HCT116 (cell line): ENCODE data around the gene IMMP2L. TPM values are rescaled to one million over a fixed set of nuclear protein-coding genes. Genes with fewer than 3 reads are reported as not detected.

ENCODE experiments used
- ATAC-seq: fragments of 200-7000 bp; cut with Tn5 transposase; 2 replicates; pipeline ENCODE4 v1.9.1; 2020; ENCODE audit warnings: mild to moderate bottlenecking, moderate library complexity
- BruUV-seq: library from RNA; stranded (reverse); fragments of 400-500 nt; replicated peaks from 2 replicates; lab custom pipeline; 2021; lab: Mats Ljungman, UMichigan
- CTCF ChIA-PET: fragments of 300-600 bp; sonication (Branson Sonifier 250); formaldehyde crosslinking; loops from one replicate; lab custom pipeline; 2021; ENCODE audit warnings: antibody characterized with exemption; lab: Charles Lee
- POLR2A ChIA-PET: fragments of 300-600, 350-600 bp; sonication (Branson Sonifier 250); formaldehyde crosslinking; loops from one replicate; lab custom pipeline; 2021; ENCODE audit warnings: antibody characterized with exemption; lab: Charles Lee
- RAD21 ChIA-PET, 2 experiments: fragments of 300-600 bp; sonication (Branson Sonifier 250); formaldehyde crosslinking; loops; one replicate each; lab custom pipeline; 2023; ENCODE audit warnings: low total read pairs in 2 of 2; ENCODE audit not compliant: uncharacterized antibody in 2 of 2, unreplicated experiment in 2 of 2, low non-redundant PET in 1 of 2; lab: Charles Lee
- DNase-seq: peaks from one replicate; pipeline ENCODE4 v3.0.0-alpha.2; 2010; ENCODE audit warnings: low read depth, low spot score
- H2AFZ ChIP-seq: fragments of 200-600 bp; shearing (Covaris generic), sonication (generic); 2 replicates; pipeline ENCODE4 v1.6.1; 2017; ENCODE audit warnings: low read depth, mixed run types, mixed read lengths, antibody characterized with exemption, low read length; ENCODE audit not compliant: poor library complexity, severe bottlenecking
- H3K27ac ChIP-seq: 2 replicates; pipeline ENCODE4 v1.5.1; 2012; ENCODE audit warnings: low read depth, low read length
- H3K27me3 ChIP-seq: fragments of 200-600 bp; sonication (generic); 2 replicates; pipeline ENCODE4 v1.6.1; 2016; ENCODE audit warnings: mixed run types, low read length, mixed read lengths; ENCODE audit not compliant: insufficient read depth
- H3K36me3 ChIP-seq, 2 experiments: fragments of 200-500 bp in 1 of 2; fragments of 200-600 bp in 1 of 2; sonication (Bioruptor generic) in 1 of 2; sonication (generic) in 1 of 2; 2 replicates each; pipeline versions ENCODE4 v1.5.1 to v1.6.1; 2014 to 2016; ENCODE audit warnings: low read length in 2 of 2, inconsistent platforms in 1 of 2, mixed read lengths in 1 of 2, mixed run types in 1 of 2; ENCODE audit not compliant: insufficient read depth in 2 of 2, control insufficient read depth in 1 of 2
- H3K4me1 ChIP-seq, 2 experiments: fragments of 200-600 bp in 1 of 2; sonication (generic) in 1 of 2; 2 replicates each; pipeline versions ENCODE4 v1.5.1 to v1.6.1; 2012 to 2017; ENCODE audit warnings: low read length in 2 of 2, inconsistent platforms in 1 of 2, mild to moderate bottlenecking in 1 of 2, mixed read lengths in 1 of 2, mixed run types in 1 of 2, moderate library complexity in 1 of 2; ENCODE audit not compliant: insufficient read depth in 2 of 2, control insufficient read depth in 1 of 2
- H3K4me2 ChIP-seq: fragments of 200-600 bp; sonication (generic); 2 replicates; pipeline ENCODE4 v1.6.1; 2017; ENCODE audit warnings: mixed run types, low read length, mixed read lengths
- H3K4me3 ChIP-seq, 2 experiments: fragments of 200-600 bp in 1 of 2; sonication (generic) in 1 of 2; replicated peaks in 1 of 2; 2 replicates each; pipeline ENCODE4 v1.5.1; 2011 to 2016; ENCODE audit warnings: low read length in 2 of 2, control low read depth in 1 of 2, low read depth in 1 of 2, mild to moderate bottlenecking in 1 of 2, mixed read lengths in 1 of 2, mixed run types in 1 of 2
- H3K79me2 ChIP-seq: fragments of 200-600 bp; sonication (generic); 2 replicates; pipeline ENCODE4 v1.6.1; 2017; ENCODE audit warnings: mild to moderate bottlenecking, mixed run types, low read length, moderate library complexity, mixed read lengths; ENCODE audit not compliant: insufficient read depth
- H3K9ac ChIP-seq: fragments of 200-600 bp; sonication (generic); 2 replicates; pipeline ENCODE4 v1.6.1; 2016; ENCODE audit warnings: low read length, mixed read lengths
- H3K9me2 ChIP-seq: fragments of 200-600 bp; sonication (generic), shearing (Covaris generic); 2 replicates; pipeline ENCODE4 v1.6.1; 2017; ENCODE audit warnings: mixed run types, mild to moderate bottlenecking, moderate library complexity; ENCODE audit not compliant: insufficient read depth
- H3K9me3 ChIP-seq, 2 experiments: fragments of 200-500 bp in 1 of 2; fragments of 200-600 bp in 1 of 2; sonication (Bioruptor generic) in 1 of 2; sonication (generic) in 1 of 2; 2 replicates each; pipeline ENCODE4 v1.6.1; 2014 to 2017; ENCODE audit warnings: low read length in 2 of 2, mixed read lengths in 2 of 2, inconsistent platforms in 1 of 2, low read depth in 1 of 2, mild to moderate bottlenecking in 1 of 2, mixed run types in 1 of 2, moderate library complexity in 1 of 2; ENCODE audit not compliant: control insufficient read depth in 1 of 2, insufficient read depth in 1 of 2
- H4K20me1 ChIP-seq: fragments of 200-600 bp; sonication (generic), shearing (Covaris generic); 2 replicates; pipeline ENCODE4 v1.6.1; 2017; ENCODE audit warnings: mixed run types, mild to moderate bottlenecking, moderate library complexity; ENCODE audit not compliant: insufficient read depth
- CBX3 ChIP-seq: IDR thresholded peaks from 2 replicates; pipeline ENCODE4 v1.6.1; 2012; ENCODE audit warnings: low read depth
- CEBPB ChIP-seq: IDR thresholded peaks from 2 replicates; pipeline ENCODE4 v1.6.1; 2012; ENCODE audit warnings: low read depth
- CTCF ChIP-seq, 3 experiments: fragments of 200-600 bp in 1 of 3; sonication (generic) in 1 of 3; IDR thresholded peaks in 2 of 3; conservative IDR thresholded peaks in 1 of 3; 2 replicates each; pipeline ENCODE4 v1.5.1; 2012 to 2017; ENCODE audit warnings: low read depth in 2 of 3, low read length in 2 of 3, antibody characterized with exemption in 1 of 3, borderline replicate concordance in 1 of 3, control low read depth in 1 of 3, mild to moderate bottlenecking in 1 of 3, mixed read lengths in 1 of 3, mixed run types in 1 of 3, moderate library complexity in 1 of 3; ENCODE audit not compliant: insufficient read depth in 1 of 3
- EGR1 ChIP-seq: IDR thresholded peaks from 2 replicates; pipeline ENCODE4 v1.6.1; 2012; ENCODE audit warnings: low read depth
- ELF1 ChIP-seq: IDR thresholded peaks from 2 replicates; pipeline ENCODE4 v1.6.1; 2012; ENCODE audit warnings: low read depth, borderline replicate concordance
- EZH2 ChIP-seq: fragments of 200-600 bp; sonication (generic); IDR thresholded peaks from 2 replicates; pipeline ENCODE4 v1.6.1; 2017; ENCODE audit warnings: antibody characterized with exemption, mixed run types
- EZH2phosphoT487 ChIP-seq: fragments of 200-600 bp; IDR thresholded peaks from 2 replicates; pipeline ENCODE4 v1.6.1; 2018; ENCODE audit warnings: antibody characterized with exemption, borderline replicate concordance
- FOSL1 ChIP-seq: IDR thresholded peaks from 2 replicates; pipeline ENCODE4 v1.6.1; 2012; ENCODE audit warnings: low read depth
- JUND ChIP-seq: IDR thresholded peaks from 2 replicates; pipeline ENCODE4 v1.6.1; 2012
- MAX ChIP-seq: IDR thresholded peaks from 2 replicates; pipeline ENCODE4 v1.6.1; 2012
- POLR2A ChIP-seq: IDR thresholded peaks from 2 replicates; pipeline ENCODE4 v1.7.0; 2011; ENCODE audit warnings: borderline replicate concordance; ENCODE audit not compliant: insufficient read depth, insufficient read length; ENCODE audit errors: extremely low read depth
- POLR2AphosphoS5 ChIP-seq: IDR thresholded peaks from 2 replicates; pipeline ENCODE4 v1.6.1; 2011; ENCODE audit warnings: mild to moderate bottlenecking, low read depth, low read length, moderate library complexity
- RAD21 ChIP-seq: IDR thresholded peaks from 2 replicates; pipeline ENCODE4 v1.6.1; 2012; ENCODE audit warnings: low read depth, mild to moderate bottlenecking
- REST ChIP-seq: IDR thresholded peaks from 2 replicates; pipeline ENCODE4 v1.6.1; 2012; ENCODE audit warnings: low read depth
- SIN3A ChIP-seq: IDR thresholded peaks from 2 replicates; pipeline ENCODE4 v1.6.1; 2012; ENCODE audit warnings: low read depth
- SP1 ChIP-seq: IDR thresholded peaks from 2 replicates; pipeline ENCODE4 v1.6.1; 2012; ENCODE audit warnings: low read depth
- SRF ChIP-seq: IDR thresholded peaks from 2 replicates; pipeline ENCODE4 v1.6.1; 2012; ENCODE audit warnings: low read depth
- TCF7L2 ChIP-seq: IDR thresholded peaks from 2 replicates; pipeline ENCODE4 v1.7.0; 2011; ENCODE audit warnings: borderline replicate concordance, inconsistent platforms; ENCODE audit not compliant: insufficient read depth, insufficient read length; ENCODE audit errors: extremely low read depth
- YY1 ChIP-seq: IDR thresholded peaks from 2 replicates; pipeline ENCODE4 v1.6.1; 2011; ENCODE audit warnings: low read length, low read depth, moderate library complexity, mild to moderate bottlenecking; ENCODE audit not compliant: insufficient replicate concordance; ENCODE audit errors: extremely low read depth
- ZBTB33 ChIP-seq: IDR thresholded peaks from 2 replicates; pipeline ENCODE4 v1.6.1; 2011; ENCODE audit warnings: mild to moderate bottlenecking, low read length, moderate library complexity; ENCODE audit not compliant: insufficient replicate concordance; ENCODE audit errors: extremely low read depth
- ZFX ChIP-seq: fragments of 450-650 bp; IDR thresholded peaks from 2 replicates; pipeline ENCODE4 v1.6.1; 2017
- intact Hi-C: fragments of 100-400 bp; cut with micrococcal nuclease; formaldehyde crosslinking; loops from 2 replicates; pipeline ENCODE4 v1.10.0; 2022
- total RNA-seq: library from RNA; stranded (reverse); gene quantifications from one replicate; pipeline ENCODE4 v1.2.1, GENCODE V29; 2021; ENCODE audit not compliant: unreplicated experiment
- TF ChIP-seq, protein P1 (sequence below): IDR thresholded peaks from 2 replicates; pipeline ENCODE4 v1.6.1; 2012

IMMP2L gene
- total RNA-seq, 1 experiment from 2014 or later = 21.1 TPM

DNA sequence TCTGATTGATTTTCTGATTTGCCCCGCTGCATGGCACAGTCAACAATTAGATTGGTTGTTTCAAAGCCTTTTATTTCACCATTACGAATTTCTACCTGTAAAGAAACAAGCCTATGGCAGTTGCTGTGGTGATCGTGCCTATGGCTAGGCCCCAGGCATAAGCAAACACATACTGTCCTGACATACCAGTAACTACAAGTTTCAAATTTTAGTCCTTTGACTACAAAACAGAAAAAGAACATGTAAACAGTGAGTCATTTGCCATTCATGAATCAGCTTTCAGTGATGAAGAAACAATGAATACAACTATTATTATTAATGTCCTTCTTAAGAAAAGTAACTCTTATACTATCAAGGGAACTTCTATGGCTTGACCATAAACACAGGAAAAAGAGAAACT, 639.4 kb downstream of the IMMP2L start:
- Histone ChIP-seq H3K27ac (no peak overlapping the region), H3K9me2 (no peaks in the 10 kb centered on the region), H3K27me3 (no peaks in the 10 kb centered on the region), H3K4me1 (peaks cover 0 to 7% of the 10 kb centered on the region in 2 experiments; a peak in 2 of 4 replicates), H3K79me2 (no peaks in the 10 kb centered on the region), H3K4me2 (peak overlapping the region; percentile 6; the same call in 1 of the 2 replicates), H3K9ac (no peak overlapping the region), H3K9me3 (no peaks in the 10 kb centered on the region), H4K20me1 (no peaks in the 10 kb centered on the region), H3K36me3 (no peaks in the 10 kb centered on the region), H2AFZ (no peak overlapping the region), H3K4me3 (no peak overlapping the region)
- intact Hi-C loops = no loop called here
- CTCF ChIA-PET = no interaction called here
- TF ChIP-seq REST (no peak), CBX3 (no peak), JUND (0 out of 2 replicates have a peak, but pooled peaks have one; percentile 24), MAX (no peak), POLR2A (no peak), EZH2 (no peak), SRF (no peak), SP1 (0 out of 2 replicates have a peak, but pooled peaks have one; percentile 15), ZBTB33 (no peak), FOSL1 (peak; percentile 39; the same call in 1 of the 2 replicates), CTCF (IDR thresholded peaks at IDR 0.05 in 2 of 3, conservative IDR thresholded peaks at IDR 0.05 in 1 of 3; ENCODE audit: borderline replicate concordance in 1 of 3, insufficient read depth in 1 of 3, low read depth in 2 of 3, low read length in 2 of 3) (no peak), ELF1 (no peak), SIN3A (no peak), EGR1 (no peak), TCF7L2 (no peak), EZH2phosphoT487 (no peak), RAD21 (no peak), ZFX (no peak), YY1 (no peak), POLR2AphosphoS5 (no peak), CEBPB (no peak)
- TF ChIP-seq, protein P1, sequence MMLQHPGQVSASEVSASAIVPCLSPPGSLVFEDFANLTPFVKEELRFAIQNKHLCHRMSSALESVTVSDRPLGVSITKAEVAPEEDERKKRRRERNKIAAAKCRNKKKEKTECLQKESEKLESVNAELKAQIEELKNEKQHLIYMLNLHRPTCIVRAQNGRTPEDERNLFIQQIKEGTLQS = no peak
- DNase-seq = no peak
- no TSS peak for BruUV-seq
- RAD21 ChIA-PET = no interaction called here
- POLR2A ChIA-PET = no interaction called here
- ATAC-seq = no peak
